ENCODE data around the gene KRTAP10-11. TPM values are rescaled to one million over a fixed set of nuclear protein-coding genes. Genes with fewer than 3 reads are reported as not detected.
"Not testable (repeated sequence)": the region's sequence is repeated elsewhere in the genome, so short reads cannot be mapped to it uniquely, and the experiment has no call there.

The KRTAP10-11 gene
- total RNA-seq, 2 donors from 2014 or later: not detected

DNA sequence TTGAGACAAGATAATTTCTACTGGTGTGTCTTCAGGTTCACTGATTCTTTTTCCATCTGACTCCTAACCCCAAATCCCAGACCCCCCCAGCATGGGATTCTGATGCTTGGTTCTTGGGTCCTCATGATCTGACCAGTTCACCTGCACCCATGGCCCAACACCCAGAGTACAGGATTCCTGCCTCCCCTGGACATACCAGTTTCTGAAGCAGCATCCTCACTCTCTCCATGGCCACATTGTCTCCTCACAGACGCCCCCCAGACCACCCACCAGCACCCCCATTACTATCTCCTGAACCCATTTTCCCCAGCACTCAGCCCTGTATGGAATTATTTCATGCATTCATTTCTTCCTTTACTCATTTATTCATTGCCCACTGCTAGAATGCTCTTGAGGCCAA is 10.7 kb downstream of the KRTAP10-11 start:
- Histone ChIP-seq H3K9ac (ENCODE audit: low read depth in 2 of 2, low read length in 2 of 2) (no peak overlapping the region), H3K27me3 (no peaks in the 10 kb centered on the region), H3K4me3 (no peak overlapping the region), H3K27ac (no peak overlapping the region), H3K36me3 (no peaks in the 10 kb centered on the region), H3K9me3 (no peaks in the 10 kb centered on the region), H3K4me1 (no peaks in the 10 kb centered on the region)
- intact Hi-C loops (cut with DNase I): no loop called here
- TF ChIP-seq, protein P1, sequence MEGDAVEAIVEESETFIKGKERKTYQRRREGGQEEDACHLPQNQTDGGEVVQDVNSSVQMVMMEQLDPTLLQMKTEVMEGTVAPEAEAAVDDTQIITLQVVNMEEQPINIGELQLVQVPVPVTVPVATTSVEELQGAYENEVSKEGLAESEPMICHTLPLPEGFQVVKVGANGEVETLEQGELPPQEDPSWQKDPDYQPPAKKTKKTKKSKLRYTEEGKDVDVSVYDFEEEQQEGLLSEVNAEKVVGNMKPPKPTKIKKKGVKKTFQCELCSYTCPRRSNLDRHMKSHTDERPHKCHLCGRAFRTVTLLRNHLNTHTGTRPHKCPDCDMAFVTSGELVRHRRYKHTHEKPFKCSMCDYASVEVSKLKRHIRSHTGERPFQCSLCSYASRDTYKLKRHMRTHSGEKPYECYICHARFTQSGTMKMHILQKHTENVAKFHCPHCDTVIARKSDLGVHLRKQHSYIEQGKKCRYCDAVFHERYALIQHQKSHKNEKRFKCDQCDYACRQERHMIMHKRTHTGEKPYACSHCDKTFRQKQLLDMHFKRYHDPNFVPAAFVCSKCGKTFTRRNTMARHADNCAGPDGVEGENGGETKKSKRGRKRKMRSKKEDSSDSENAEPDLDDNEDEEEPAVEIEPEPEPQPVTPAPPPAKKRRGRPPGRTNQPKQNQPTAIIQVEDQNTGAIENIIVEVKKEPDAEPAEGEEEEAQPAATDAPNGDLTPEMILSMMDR (IDR thresholded peaks at IDR 0.05): no peak
- DNase-seq: no peak

- no peak within 1 kb of the TSS for H3K27ac ChIP-seq
- no peak for DNase-seq
Measured at GRCh38 chr21:44657635-44658540, 11.7 kb downstream of the KRTAP10-11 start, which contains the start of gene KRTAP12-3. Gene KRTAP12-3 (plus strand): TSS chr21:44657932. CDS start chr21:44657980, 48 bp downstream.

DNA sequence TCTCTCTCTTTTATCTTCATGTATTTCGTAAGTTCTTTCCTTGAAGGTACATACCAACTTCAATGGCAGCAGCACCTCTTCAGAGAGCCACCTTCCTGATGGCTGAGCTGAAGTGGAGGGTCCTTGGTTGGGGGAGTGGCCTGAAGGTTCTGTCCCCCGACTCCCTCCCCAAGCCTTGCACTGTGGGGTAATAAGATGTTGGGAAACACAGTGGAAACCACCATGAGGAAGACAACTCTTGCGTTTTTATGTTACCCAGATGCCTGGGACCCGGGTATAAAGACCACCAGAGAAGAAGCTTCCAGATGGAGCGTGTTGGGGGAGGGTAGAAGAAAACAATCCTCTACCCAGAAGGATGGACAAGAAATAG is 12.3 kb downstream of the KRTAP10-11 start:
- H3K4me3 ChIP-seq: no peak overlapping the region
- H3K9ac ChIP-seq (ENCODE audit: low read depth in 2 of 2, low read length in 2 of 2): no peak overlapping the region
- intact Hi-C loops (cut with DNase I): no loop called here
- TF ChIP-seq, protein P1 (IDR thresholded peaks at IDR 0.05): no peak
- no peaks in the 10 kb centered on the region for H3K36me3 ChIP-seq
- H3K27ac ChIP-seq: no peak overlapping the region
- no peaks in the 10 kb centered on the region for H3K4me1 ChIP-seq
- no peaks in the 10 kb centered on the region for H3K27me3 ChIP-seq
- DNase-seq: no peak
- no peaks in the 10 kb centered on the region for H3K9me3 ChIP-seq

More at GRCh38 chr21:44657635-44658540, 11.7 kb downstream of the KRTAP10-11 start, which contains the start of gene KRTAP12-3:
- no peak within 1 kb of the TSS for H3K4me3 ChIP-seq
- no peaks in the 10 kb centered on the region for H3K36me3 ChIP-seq
- no peaks in the 10 kb centered on the region for H3K27me3 ChIP-seq
- intact Hi-C loops (cut with DNase I): no loop called here
- H3K9me3 ChIP-seq: no peaks in the 10 kb centered on the region
- H3K9ac ChIP-seq (ENCODE audit: low read depth in 2 of 2, low read length in 2 of 2): no peak within 1 kb of the TSS
- no peaks in the 10 kb centered on the region for H3K4me1 ChIP-seq
- TF ChIP-seq, protein P1 (IDR thresholded peaks at IDR 0.05): no peak

DNA sequence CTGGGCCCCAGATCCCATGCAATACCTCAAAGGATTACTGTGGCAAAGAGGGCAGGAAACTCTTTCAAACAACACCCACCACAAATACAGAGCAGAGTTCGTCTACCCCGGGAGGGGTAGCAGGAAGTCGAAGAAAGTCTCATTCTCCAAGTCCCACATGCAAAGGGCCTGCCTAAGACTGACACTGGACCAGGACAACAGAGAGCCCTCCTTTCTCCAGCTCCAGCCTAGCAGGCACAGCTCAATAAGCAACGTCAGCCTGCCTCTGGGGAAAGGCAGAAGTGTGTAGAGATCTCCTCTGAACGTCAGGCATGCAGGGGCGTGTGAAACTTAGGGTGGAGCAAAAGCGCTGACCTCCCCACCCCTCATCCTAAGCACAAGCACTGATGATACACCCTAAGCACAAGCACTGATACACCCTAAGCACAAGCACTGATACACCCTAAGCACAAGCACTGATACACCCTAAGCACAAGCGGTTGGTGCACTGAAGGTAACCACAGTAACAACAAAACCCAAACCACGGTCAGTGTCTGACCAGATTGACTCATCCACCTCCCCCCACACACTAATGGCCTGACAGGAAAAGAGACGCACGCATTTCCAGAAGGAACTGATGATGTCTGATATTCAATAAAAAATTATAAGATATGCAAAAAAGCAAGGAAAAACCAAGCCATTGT is 12.8 kb downstream of the KRTAP10-11 start:
- no peaks in the 10 kb centered on the region for H3K36me3 ChIP-seq
- no peaks in the 10 kb centered on the region for H3K4me1 ChIP-seq
- H3K4me3 ChIP-seq: no peak overlapping the region
- H3K27ac ChIP-seq: no peak overlapping the region
- DNase-seq: no peak
- H3K9me3 ChIP-seq: no peaks in the 10 kb centered on the region
- H3K9ac ChIP-seq (ENCODE audit: low read depth in 2 of 2, low read length in 2 of 2): no peak overlapping the region
- no peaks in the 10 kb centered on the region for H3K27me3 ChIP-seq
- TF ChIP-seq, protein P1 (IDR thresholded peaks at IDR 0.05): no peak
- intact Hi-C loops (cut with DNase I): no loop called here

GRCh38 chr21:44661567-44661966 is 15.4 kb downstream of the KRTAP10-11 start:
- H3K4me1 ChIP-seq; H3K36me3 ChIP-seq; H3K4me3 ChIP-seq; intact Hi-C loops (cut with DNase I); H3K9ac ChIP-seq (ENCODE audit: low read depth in 2 of 2, low read length in 2 of 2); DNase-seq; H3K27me3 ChIP-seq; H3K9me3 ChIP-seq; H3K27ac ChIP-seq: not testable (repeated sequence)
